HTR-8/SVneo (cell line): ENCODE measurements around the gene ZNF821.
"Not testable (repeated sequence)": the region's sequence is repeated elsewhere in the genome, so short reads cannot be mapped to it uniquely, and the experiment has no call there.

Source experiments
- DNase-seq: peaks from one replicate; pipeline ENCODE4 v3.0.0; 2011; ENCODE audit warnings: low spot score, mixed read lengths; ENCODE audit not compliant: insufficient read length
- FAIRE-seq: peaks from 2 replicates; lab custom pipeline; 2011; peaks lifted over from hg19 to GRCh38; lab: Jason Lieb, UNC

ZNF821 gene

GRCh38 chr16:71883849-71884638 is at the start of gene ZNF821:
ZNF821 (minus strand) TSS chr16:71884182; CDS start chr16:71879946, 4,236 bp downstream.
- FAIRE-seq (peak; percentile 76), DNase-seq (peak; percentile 93)

GRCh38 chr16:71933017-71933416 is 49.0 kb upstream of the ZNF821 start:
- FAIRE-seq: no peak
- no peak for DNase-seq

- no peak for FAIRE-seq
- no peak for DNase-seq
Observed at GRCh38 chr16:71931599-71931998, 47.6 kb upstream of the ZNF821 start.

GRCh38 chr16:71931001-71931400 is 47.0 kb upstream of the ZNF821 start:
- no peak for FAIRE-seq

GRCh38 chr16:71930013-71930563 is 46.1 kb upstream of the ZNF821 start:
- FAIRE-seq (no peak), DNase-seq (no peak)

More at GRCh38 chr16:71931001-71931400, 47.0 kb upstream of the ZNF821 start:
- no peak for DNase-seq

GRCh38 chr16:71929048-71929447 is 45.1 kb upstream of the ZNF821 start:
- DNase-seq (no peak), FAIRE-seq (no peak)

- DNase-seq (no peak), FAIRE-seq (peak; percentile 26)
Observed at GRCh38 chr16:71927787-71928186, 43.8 kb upstream of the ZNF821 start.

- DNase-seq: peak; percentile 80
- peak; percentile 40 for FAIRE-seq
Observed at GRCh38 chr16:71927383-71927782, 43.4 kb upstream of the ZNF821 start.

GRCh38 chr16:71924710-71925109 is 40.7 kb upstream of the ZNF821 start:
- no peak for FAIRE-seq
- DNase-seq: no peak

GRCh38 chr16:71923941-71924690 is 40.1 kb upstream of the ZNF821 start:
- no peak for FAIRE-seq
- DNase-seq: no peak

- DNase-seq (no peak), FAIRE-seq (peak; percentile 40)
Observed at GRCh38 chr16:71920658-71921057, 36.7 kb upstream of the ZNF821 start.

- no peak for DNase-seq
- FAIRE-seq: no peak
Observed at GRCh38 chr16:71919035-71919434, 35.1 kb upstream of the ZNF821 start.

GRCh38 chr16:71917900-71918299 is 33.9 kb upstream of the ZNF821 start:
- DNase-seq: no peak
- no peak for FAIRE-seq

GRCh38 chr16:71916397-71916920 is 32.5 kb upstream of the ZNF821 start:
- FAIRE-seq (no peak), DNase-seq (no peak)

GRCh38 chr16:71915350-71915749 is 31.4 kb upstream of the ZNF821 start:
- DNase-seq (no peak), FAIRE-seq (no peak)

GRCh38 chr16:71914802-71915201 is 30.8 kb upstream of the ZNF821 start:
- FAIRE-seq (no peak), DNase-seq (no peak)

- FAIRE-seq (no peak), DNase-seq (no peak)
Observed at GRCh38 chr16:71912534-71913275, 28.7 kb upstream of the ZNF821 start.

- DNase-seq (no peak), FAIRE-seq (no peak)
Observed at GRCh38 chr16:71911121-71911520, 27.1 kb upstream of the ZNF821 start.

GRCh38 chr16:71905765-71906164 is 21.8 kb upstream of the ZNF821 start:
- DNase-seq, FAIRE-seq: not testable (repeated sequence)

- DNase-seq (no peak), FAIRE-seq (no peak)
Observed at GRCh38 chr16:71904239-71904638, 20.3 kb upstream of the ZNF821 start.
